GM18858 (cell line): ENCODE data around the gene NRBF2.
"Not testable (repeated sequence)": the region's sequence is repeated elsewhere in the genome, so short reads cannot be mapped to it uniquely, and the experiment has no call there.

Experiments used
- ATAC-seq: cut with Tn5 transposase; IDR thresholded peaks from one replicate; pipeline ENCODE4 v1.9.1; 2021; ENCODE audit not compliant: unreplicated experiment

NRBF2 gene

GRCh38 chr10:63116452-63117072 is 16.6 kb upstream of the NRBF2 start:
- ATAC-seq, result no peak

GRCh38 chr10:63119041-63119440 is 14.1 kb upstream of the NRBF2 start:
- no peak for ATAC-seq

DNA sequence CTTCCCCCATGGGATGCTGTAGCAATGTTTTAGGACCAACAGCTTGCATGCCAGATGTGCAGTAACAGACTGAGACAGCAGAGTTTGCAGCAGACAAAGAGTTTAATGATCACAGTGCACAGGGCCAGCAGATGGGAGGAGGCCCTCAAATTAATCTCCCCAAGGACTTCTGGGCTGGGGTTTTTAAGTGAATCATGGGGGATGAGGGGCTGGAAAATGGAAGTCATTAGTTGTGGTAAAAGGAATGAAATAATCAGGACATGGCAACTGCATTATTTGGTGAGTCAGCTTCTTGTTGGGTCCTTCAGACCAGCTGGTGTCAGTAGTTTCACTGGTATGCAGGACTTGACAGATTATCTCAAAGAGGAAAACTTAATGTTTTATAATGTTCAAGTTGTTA is 12.6 kb upstream of the NRBF2 start:
- ATAC-seq, result no peak

DNA sequence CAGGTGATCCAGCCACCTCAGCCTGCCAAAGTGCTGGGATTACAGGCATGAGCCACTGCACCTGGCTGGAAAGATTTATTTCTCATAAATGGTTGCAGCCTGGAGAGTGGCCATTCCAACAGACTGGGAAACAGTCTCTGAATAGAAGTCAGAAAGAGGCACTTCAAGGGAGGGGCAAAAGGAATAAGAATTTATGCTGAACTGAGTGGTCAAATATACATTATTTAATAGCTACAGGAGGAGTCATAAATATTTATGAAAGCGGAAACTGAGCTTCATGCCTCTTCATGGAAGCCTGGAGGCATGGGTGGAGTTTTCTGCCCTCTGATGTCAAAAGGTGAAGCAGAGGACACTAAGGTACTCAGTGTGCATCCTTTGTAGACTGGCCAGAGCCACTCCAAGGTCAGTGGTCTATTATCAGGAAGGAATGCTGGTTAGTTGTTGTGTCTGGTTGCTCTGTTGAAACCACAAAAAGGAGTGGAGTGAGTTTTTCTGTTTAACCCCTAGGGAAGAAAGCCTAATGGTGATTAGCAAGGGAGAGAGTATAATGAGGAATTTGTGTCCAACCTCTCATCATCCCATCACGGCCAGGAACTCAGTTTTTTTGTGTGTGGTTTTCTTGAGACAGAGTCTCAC is 9.3 kb upstream of the NRBF2 start:
- ATAC-seq, result no peak

- ATAC-seq, result no peak
These were observed 7.7 kb upstream of the NRBF2 start for GRCh38 chr10:63125459-63125858.

DNA sequence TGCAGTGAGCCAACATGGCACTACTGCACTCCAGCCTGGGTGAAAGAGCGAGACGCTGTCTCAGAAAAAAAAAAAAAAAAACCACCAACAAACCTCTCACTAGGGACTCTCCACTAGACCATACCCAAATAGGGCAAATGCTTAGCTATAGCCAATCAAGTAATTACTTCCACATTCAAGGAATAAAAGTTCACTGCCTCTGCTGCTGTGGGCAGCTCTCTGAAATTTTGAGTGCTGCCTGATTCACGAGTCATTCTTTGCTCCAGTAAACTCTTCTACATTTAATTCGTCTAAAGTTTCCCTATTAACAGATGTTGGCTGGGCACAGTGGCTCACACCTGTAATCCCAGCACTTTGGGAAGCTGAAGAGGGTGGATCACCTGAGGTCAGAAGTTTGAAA is 4.7 kb upstream of the NRBF2 start:
- ATAC-seq, result no peak

DNA sequence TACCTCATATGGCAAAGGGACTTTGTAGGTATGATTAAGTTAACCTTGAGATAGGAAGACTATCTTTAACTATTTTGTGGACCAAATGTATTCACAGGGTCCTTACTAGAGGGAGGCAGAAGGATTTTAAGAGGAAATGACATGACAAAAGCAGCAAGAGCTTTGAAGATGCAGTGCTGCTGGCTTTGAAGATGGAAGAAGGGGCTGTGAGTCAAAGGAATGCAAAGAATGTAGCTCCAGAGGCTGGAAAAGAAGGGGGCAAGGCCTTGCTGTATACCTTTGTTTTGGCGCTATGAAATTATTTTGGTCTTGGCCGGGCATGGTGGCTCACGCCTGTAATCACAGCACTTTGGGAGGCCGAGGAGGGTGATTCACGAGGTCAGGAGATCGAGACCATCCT is 3.2 kb upstream of the NRBF2 start:
- no peak for ATAC-seq

DNA sequence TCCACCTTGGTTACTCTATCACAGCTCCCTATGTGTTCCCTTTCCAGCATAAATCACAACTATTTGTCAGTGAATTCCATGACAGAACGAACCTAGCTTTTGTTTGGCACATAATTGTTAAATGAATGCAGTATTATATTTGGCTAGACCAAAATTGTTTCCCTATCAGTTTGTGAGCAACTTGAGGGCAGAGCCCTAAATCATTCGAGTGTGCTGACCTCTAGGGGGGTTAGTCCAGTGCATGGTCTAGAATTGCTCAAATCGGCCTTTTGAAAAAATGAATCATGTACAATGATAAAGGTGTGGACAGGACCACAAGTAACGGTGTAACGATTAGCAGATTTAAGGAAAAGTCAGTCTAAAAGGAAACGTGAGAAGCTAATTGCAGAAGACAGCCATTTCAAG is 475 bp upstream of the NRBF2 start:
- ATAC-seq, result no peak

- no peak for ATAC-seq
These were observed 861 bp downstream of the NRBF2 start for GRCh38 chr10:63133821-63134557.

GRCh38 chr10:63137306-63137705 is 4.2 kb downstream of the NRBF2 start:
- no peak for ATAC-seq

GRCh38 chr10:63140077-63140476 is 6.9 kb downstream of the NRBF2 start:
- no peak for ATAC-seq

- ATAC-seq, result no peak
These were observed 9.0 kb downstream of the NRBF2 start for GRCh38 chr10:63142136-63142535.

- ATAC-seq, result no peak
These were observed 10.9 kb downstream of the NRBF2 start for GRCh38 chr10:63143987-63144386.

GRCh38 chr10:63145782-63146181 is 12.7 kb downstream of the NRBF2 start:
- ATAC-seq, result no peak

DNA sequence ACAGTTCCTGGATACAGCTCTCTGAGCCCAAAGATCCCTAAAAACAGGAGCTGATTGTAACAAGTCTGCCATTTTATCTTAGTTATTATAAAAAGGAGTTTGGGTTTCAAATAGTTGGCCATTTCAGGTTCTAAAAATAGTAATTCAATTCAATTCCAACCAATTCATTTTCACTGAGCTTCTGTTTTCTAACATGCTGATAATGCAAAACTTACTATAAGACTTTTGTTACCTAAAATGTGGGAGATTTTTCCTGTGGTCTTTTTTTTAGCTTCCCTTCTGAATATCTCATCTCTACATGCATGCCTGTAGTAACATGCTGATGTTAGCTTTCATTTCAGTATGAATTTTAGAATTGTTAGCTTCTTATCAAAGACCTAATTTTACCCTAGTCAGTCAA is 13.4 kb downstream of the NRBF2 start:
- ATAC-seq, result no peak

- no peak for ATAC-seq
These were observed 17.6 kb downstream of the NRBF2 start for GRCh38 chr10:63150745-63151144.

DNA sequence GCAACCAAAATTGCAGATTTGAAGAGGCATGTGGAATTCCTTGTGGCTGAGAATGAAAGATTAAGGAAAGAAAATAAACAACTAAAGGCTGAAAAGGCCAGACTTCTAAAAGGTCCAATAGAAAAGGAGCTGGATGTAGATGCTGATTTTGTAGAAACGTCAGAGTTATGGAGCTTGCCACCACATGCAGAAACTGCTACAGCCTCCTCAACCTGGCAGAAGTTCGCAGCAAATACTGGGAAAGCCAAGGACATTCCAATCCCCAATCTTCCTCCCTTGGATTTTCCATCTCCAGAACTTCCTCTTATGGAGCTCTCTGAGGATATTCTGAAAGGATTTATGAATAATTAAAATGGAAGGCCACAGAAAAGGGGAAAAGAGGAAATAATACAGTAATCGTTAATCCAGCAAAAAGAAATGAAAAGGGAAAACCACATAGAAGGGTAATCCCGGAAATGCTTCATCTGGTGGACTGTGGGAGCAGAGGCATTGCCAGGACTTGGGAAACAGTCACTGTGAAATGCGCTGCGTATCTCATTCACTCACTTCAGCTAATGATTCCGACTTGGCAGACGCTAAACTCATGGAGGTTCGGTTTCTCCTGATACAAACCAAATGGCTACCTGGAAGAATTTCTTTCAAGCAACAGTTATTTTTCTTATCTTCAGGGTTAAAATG is 20.9 kb downstream of the NRBF2 start:
- ATAC-seq, result not testable (repeated sequence)

DNA sequence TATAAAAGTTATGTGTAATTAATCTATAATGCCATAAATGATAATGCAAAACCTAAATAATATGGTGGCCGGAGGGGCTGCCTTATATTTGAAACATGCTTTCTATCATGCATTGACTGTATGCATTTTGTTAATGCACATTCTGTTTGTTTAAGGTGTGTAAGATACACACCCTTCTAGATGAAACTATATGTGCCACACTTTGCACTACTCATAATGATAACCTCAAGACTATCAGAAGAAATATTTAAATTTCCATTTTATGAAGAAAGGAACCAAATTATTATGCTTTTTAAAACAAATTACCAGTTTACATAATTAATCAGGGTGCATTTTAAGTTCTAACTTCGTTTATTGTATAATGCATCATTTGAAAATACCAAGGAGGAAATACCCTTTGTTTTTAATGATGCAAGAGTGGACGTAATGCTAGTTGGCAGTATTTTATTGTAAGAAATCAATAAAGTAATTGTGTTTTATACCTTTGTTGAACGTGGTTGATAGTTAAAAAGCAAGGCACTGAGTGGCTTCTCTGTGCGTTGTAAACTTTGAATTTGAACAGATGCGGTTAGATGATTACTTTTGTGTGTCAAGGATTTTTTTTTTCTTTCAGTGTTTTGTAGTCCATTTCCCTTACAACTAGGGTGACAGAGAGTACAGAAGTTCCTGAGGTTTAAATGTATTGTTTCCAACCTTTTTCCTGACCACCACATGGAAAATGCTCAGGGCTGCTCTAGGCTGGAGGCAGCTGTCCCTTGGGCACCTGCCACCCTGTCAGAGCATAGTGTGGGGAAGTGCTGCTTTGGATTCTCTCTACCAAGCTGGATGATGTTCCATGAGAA is 21.6 kb downstream of the NRBF2 start:
- ATAC-seq, result no peak

GRCh38 chr10:63155388-63156020 is 22.4 kb downstream of the NRBF2 start:
- no peak for ATAC-seq

- no peak for ATAC-seq
These were observed 23.1 kb downstream of the NRBF2 start for GRCh38 chr10:63156236-63156635.
